ENCODE data around the gene KRT8.

KRT8 gene

DNA sequence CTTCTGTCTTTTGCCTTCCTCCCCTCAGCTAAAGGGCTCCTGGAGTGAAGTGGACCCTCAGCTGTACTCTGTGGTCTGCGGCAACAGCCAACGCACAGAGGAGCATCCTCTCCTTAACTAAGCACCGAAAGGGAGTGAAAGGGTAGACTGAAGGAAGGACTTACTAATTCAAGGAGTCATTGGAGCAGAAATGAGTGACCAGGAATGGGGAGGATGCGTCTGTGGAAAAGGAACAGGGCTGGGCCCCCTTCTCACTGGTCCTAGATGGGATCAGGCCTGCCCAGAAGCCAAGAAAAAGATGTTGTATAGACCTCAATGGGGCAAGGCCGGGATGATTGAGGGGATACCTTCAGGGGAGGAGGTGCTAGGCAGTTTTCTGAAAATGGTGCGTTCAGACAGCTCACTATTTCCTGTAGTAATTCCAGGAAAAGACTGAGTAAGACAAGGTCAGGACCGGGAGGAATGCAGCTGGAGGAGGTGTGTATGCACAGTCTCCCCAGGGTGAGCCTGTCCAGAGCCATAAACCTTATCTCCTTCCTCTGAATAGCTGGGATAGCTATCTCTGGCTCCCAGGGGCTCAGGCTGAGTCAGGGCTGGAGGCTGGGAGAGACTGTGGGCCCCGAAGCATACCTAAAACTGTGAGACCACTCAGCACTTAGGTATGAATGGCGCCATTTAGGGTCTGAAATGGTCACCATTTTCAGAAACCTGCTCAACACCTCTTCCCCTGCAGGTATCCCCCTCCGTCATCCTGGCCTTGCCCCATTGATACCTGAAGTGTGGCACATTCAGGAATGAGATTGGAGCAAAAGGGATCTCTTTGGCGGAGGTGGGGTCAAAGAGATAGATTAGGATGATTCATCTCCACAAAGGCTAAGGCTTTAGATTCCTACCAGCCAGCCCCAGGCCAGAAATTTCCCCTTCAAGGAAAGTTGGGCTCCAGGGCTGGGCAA, 20.2 kb upstream of the KRT8 start:
- DNase-seq: no peak

DNA sequence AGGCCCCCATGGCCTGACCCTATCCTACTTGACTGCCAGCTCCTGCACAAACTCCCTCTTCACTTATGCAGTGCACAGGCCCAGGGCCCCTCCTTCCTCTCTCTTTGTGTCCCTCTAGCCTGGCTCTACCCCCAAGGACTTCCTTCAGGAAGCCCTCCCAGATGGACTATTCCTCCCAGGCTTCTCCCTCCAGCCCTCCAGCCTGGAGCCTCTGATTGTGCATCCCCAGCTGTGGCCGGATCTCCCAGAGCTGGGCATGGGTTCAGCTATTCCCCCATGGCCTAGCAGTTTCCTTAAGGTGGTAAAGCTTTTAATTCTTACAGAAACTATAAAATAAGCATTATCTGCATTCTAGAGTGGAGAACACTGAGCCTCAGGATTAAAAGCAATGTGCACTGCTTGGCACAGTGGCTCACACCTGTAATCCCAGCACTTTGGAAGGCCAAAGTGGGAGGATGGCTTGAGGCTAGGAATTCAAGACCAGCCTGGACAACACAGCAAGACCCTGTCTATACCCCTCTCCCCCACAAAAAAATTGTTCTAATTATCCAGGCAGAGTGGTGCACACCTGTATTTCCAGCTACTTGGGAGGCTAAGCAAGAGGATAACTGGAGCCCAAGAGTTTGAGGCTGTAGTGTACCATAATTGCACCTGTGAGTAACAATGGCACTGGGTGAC, 16.8 kb upstream of the KRT8 start:
- no peak for DNase-seq

DNA sequence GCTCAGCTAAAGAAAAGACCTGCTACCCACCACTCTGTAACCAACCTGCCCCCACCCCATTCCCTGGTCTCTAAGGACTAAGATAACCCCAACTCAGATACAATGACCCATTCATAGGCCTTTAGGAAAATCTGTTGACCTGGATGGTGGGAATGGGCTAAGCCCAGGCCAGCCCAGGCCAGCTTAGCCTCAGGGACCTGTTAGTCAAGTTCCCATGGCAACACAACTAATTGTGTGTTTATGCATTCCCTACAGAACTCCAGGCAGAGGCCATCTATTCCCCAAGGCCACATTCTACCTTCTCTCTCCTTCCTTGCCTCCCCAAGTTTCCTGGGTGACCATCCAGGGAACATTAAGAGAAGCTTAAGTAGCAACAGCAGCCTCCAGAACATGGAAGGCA, 16.1 kb upstream of the KRT8 start:
- DNase-seq: no peak

DNA sequence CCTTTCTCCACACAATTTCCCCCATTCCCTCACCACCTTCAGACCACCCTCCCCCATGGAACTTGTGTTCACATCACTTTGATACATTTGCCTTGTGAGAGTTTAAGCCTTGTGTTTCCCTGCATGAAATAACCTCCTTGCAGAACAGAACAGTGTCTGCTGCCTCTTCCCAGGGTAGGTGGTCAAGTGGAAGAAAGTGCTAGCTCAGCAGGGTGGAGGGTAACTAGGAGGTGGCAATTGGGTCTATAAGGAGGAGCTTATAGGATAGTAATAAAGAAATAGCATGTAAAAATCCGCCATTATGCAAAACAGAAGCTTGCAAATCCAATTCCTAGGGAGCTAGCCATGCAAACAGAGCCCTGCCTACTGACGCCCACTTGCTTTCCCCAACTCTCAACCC, 13.9 kb upstream of the KRT8 start:
- DNase-seq: no peak

DNA sequence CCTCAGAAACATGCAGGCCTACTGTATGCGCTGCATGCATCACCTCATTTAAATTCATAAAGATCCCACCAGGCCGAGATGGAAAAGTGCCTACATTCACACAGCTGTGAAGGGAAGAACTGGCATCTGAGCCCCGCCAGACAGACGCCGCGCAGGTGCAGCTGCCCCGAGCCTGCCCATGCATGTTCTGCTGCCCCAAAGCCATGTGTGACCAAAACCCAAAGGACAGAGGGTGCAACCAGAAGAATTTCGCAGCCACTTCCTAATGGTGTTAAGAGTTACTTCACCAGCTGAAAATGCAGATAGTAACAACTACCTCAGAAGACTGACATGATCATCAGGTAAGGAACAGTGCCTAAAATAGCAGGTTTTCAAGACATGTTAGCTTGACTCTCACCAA, 13.5 kb upstream of the KRT8 start:
- DNase-seq: no peak

DNA sequence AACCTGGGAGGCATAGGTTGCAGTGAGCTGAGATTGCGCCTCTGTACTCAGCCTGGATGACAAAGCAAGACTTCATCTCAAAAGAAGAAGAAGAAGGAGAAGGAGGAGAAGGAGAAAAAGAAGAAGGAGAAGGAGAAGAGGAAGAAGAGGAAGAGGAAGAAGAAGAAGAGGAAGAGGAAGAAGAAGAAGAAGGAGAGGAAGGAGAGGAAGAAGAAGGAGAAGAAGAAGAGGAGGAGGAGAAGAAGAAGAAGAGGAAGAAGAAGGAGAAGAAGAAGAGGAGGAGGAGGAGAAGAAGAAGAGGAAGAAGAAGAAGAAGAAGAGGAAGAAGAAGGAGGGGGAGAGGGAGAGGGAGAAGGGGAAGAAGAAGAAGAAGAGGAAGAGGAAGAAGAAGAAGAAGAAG, 12.9 kb upstream of the KRT8 start:
- no peak for DNase-seq

DNA sequence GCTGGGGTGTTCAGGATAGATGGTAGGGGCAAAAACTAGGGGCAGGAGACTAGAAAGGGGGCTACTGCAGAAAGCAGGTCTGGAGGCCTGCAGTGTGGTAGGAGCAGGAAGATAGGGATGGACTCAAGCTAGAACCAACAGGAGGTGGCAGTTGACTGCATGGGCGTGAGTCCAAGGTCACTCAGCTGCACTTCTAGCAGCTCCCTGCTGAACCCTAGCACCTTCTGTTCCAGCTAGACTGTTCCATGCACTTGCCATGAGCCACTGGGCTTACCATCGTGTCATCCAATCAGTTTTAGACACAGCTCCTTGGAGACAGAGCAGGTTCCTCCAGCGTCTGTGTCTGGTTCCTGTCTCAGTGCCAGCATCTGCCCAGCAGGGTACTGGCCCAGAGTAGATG, 11.3 kb upstream of the KRT8 start:
- no peak for DNase-seq

DNA sequence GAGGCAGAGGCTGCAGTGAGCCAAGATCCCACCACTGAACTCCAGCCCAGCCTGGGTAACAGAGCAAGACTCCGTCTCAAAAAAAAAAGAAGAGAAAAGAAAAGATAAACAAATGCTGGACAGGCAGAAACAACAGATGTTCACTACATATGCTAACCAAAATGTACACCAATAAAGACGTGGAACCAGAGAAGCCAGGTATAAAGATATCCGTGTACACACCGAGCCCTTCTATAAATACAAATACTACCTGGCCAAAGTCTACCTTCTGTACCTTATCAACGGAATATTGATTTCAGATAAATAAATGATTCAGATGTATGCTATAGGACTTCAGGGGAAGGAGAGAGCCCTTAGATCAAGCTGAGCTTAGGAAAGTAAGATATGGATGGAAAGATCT, 10.8 kb upstream of the KRT8 start:
- no peak for DNase-seq

DNA sequence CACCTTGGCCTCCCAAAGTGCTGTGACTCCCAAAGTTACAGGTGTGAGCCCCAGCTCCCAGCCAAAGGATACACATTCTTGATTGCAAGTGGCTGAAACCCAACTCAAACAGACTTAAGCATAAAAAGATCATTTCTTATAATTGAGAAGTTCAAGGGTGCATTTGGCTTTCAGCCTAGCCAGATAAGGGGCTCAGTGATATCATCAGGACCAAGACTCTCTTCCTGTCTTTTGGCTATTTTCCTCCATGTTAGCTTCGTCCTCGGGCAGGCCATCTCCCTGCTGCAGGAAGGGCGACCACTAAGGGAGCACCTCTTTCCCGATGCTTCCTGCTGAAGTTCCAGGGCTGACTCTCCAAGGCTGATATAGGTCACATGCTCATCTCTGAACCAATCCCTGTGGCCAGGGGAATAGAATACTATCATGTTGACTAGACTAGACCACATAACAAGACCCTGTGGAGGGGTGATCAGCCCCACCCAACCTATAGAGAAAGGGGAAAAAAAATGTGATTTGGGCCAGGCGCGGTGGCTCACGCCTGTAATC, 9.8 kb upstream of the KRT8 start:
- DNase-seq: no peak

DNA sequence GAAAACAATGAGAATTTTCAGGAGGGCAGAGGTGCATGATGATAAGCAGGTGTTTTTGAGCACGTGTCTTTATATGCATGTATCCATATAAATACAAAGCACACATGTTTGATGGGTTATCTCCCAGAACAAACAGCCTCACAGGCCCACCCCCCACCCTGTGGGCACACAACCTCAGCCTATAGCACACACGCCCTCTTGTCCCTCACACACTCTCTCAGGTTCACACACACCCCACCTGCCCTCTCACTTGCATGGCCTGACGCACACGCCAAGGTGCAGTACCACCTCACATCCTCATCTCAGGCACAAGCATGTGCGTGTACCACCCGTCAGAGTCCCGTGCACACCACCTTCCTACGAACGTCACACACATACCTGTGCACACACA, 8.6 kb upstream of the KRT8 start:
- no peak for DNase-seq

DNA sequence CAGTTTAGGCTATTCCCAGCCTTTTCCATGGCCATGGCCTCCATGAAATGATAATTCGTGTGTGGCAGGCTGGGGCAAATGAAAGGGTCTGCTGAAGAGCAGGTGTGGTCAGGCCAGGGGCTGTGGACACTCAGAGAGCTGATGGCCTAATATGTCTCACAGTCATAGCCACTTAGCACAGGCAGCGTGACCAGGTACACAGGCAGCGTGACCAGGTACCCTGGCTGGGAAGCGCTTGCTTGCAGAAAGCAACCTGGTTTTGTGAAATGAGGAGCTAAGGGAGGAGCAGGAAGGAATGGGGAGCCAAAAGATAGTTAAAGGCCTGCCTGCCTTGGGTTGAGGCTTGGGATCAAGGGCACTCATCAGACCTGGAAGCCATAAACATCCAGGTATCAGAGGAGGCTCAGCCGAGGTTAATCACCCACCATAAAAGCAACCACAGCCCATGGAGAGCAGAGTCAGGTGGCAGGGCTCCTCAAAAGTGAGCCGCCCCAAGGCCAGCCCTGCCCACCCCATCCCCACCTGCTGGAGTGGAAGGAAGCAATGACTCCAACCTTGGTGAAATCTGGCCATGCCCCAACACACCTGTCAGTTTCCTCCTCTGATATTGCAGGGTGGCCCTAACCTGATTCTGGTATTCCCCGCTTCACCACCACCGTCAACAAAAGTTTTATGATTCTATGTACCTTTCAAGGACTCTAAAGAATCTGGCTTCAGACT, 8.0 kb upstream of the KRT8 start:
- no peak for DNase-seq

DNA sequence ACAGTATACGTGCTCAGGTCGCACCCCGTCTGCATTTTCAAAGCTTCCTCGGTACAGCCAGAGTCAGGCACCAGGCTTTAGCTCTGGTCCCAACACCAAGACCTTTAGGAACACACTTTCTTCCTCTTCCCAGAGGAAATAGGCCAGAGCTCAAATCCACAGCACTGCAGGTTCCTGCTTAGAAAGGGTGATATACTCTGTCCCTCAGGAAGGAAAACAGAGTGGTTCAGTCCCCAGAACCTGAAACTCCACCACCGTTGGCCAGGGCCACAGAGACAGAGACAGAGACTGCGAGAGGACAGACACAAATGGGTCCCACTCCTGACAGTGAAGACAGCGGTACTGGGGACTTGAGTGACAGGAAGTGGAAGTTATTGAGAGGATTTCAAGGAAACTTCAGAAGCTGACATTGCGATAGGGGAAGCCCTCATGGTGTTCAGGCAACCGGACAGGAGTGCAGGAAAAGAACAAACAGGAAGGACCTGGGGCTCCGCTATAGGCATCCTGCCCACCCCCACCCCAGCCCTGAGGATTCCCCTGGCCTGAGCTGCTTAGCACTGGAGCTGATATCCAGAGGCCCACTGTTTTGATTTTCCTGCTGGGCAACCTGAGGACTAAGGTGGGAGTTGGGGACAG, 5.5 kb upstream of the KRT8 start:
- DNase-seq: no peak

DNA sequence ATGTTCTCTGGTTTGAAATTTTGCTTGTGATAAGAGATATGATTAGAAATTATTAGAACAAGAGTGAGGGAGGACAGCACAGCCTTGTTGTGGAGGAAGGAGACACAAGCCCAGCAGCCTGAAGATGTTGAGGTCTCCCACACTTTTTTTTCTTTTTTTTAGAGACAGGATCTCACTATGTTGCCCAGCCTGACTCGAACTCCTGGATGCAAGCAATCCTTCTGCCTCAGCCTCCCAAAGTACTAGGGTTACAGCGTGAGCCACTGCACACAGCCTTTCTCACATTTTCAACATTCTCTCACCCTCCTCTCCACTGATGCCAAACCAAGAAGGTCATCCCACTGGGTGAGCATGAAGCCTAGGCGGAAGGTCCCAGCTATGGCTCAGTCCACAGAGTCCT, 4.9 kb upstream of the KRT8 start:
- DNase-seq: no peak

DNA sequence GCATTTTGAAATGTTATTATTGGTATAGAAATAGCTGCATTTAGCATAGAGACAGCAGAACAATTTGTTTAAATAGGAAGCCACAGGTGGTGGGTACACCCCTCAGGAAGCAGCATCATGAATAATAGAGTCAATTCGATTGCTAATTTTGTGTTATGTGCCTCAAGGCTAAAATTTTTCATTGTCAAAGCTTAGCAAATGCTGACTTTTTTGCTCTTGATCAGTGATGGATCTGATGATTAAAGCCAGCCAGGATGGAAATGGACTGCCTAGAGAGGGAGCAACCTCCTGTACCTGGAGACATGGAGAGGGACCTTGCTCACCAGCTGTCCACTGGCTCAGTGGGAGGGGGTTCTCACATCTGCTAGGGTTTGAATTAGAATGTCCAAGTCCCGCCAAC, 4.5 kb upstream of the KRT8 start:
- no peak for DNase-seq

DNA sequence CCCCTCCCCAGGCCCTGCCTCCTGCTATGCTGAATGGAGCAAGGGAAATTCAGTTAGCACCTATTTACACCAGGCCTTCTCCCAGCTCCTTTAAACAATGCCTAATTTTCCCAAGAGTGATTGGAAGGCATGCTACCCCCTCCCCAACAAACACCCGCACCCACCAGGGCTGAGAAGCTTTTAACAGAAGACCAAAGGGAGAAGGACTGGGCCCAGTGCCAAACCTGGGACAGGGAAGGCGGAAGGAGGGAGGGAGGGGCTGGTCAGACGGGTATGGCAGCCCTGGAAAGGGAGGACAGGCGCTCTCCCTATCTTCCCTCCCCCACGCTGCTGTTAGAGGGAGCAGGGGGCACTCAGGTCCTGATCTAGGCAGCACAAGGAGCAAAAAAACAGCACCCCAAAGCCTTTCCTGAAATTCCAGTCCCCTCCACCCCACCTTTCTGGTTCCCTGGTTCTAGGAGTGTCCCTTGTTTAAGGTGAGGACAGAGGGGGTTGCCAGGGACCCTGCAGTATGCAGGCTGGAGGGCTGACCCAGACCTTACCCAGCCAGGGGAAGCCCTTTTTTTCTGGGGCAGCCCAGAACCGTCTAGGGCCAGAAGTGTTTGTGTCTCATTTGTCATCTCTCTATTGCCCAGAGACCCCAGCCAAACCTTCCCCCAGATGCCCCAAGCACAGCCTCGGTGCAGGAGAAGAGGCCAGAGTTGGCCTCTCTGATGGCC, 2.4 kb upstream of the KRT8 start:
- no peak for DNase-seq

DNA sequence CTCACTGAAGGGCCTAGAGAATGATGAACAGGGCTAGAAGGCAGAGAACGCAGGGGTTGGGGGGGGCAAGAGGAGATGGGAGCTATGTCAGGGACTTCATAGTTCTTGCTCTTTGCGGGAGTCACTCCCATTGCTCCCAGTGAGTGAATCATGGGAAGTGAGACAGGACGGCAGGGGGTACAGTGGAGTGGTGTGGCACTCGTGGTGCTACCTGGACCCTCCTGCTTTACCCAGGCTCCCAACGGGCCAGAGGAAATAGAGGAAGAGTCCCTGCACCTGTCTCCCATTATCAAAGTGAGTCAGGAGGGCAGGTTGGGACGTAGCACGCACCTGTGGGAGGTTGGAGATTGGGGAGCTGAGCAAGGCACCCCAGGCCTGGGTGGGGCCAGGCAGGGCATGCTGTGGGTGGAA, 1.3 kb upstream of the KRT8 start:
- DNase-seq: no peak

DNA sequence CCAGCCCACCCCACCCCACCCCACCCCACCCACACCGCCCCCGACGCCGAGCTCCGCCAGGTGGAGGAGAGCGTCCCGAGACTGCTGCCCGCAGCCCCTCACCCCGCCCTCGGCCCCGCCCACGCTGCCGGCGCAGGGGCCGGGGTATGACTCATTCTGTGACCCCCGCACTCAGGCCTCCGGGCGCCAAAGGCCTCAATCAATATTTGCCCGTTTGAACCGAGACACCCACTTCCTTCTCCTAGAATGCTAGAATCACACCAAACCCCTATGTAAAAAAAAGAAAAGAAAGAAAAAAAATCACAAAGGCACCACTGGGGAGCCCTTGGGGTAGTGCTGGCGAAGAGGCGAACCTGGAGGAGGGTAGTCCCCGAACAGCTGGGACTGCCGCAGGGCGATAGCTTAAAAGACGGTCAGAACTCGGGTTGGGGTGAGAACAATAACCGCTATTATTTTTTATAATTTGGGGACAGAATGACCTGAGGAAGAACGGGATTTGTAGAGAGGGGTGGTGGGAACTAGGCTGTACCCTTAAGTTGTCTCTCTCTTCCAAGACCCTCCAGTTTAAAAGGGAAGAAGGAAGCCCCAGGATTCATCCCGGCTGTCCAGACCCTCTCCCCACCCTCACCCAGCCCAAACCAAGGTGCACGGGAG, 894 bp downstream of the KRT8 start:
- DNase-seq: peak; percentile 33 to 46

DNA sequence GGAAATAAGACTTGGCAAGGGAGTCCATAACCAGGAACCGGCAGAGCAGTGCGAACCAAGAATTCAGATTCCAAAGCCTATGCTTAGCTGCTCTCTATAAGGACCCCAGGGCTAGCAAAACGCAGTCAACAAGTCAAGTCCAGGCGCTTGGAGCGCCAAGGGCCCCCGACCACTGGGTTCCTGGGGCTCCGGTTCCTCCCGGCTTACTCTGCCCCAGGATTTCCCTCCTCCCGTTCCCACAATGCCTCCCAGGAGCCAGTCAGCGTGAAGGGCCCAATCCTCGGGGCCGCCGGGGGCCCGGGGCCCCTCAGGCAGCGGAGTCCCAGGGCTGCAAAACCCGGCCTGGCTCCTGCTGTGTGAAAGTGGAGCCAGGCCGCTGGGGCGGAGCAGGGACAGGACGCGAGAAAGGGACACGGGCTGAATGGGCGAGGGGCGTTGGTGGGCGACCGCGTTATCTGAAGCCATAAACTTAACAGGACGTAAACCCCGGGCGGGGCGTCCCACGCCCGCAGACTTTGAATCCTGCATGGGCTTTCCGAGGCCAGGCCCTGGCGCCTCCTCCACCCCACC, 1.5 kb downstream of the KRT8 start:
- peak; percentile 18 to 21 for DNase-seq

DNA sequence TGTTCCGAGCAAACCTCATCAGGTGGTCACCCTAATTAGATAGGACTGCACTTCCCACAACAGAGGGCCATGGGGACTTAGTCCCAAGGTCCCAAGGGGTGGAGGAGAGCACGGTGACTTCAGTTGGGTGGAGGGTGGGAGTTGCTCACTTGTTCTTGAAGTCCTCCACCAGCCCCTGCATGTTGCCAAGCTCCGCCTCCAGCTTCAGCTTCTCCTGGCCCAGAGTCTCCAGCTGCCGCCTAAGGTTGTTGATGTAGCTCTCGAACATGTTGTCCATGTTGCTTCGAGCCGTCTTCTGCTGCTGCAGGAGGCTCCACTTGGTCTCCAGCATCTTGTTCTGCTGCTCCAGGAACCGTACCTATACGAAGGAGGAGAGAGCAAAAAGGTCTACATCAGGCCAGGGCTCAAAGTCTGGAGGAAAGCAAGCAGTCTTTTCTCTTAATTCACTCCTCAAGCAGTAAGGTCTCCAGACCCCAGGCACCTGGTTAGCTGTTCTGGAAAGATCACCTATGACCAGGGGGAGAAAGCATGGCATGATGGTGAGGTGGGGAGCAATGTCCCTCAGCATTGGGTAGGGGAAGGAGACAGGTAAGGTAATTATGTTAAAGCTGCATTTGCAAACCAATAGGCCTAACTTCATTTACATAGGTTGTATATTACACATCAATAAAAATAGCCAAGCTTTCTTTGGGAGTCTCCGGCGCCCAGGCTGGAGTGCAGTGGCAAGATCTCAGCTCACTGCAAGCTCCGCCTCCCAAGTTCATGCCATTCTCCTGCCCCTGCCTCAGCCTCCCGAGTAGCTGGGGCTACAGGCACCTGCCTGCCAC, 2.9 kb downstream of the KRT8 start:
- no peak for DNase-seq

All from activated CD4-positive, alpha-beta T cell treated with anti-CD3 and anti-CD28 coated beads for 4 hours (primary cell).